IPS-20b (cell line): Measurements from ENCODE around the gene MAB21L2.
A peak's percentile ranks its signal among the peaks of the same experiment; 100 is the strongest.
"Not testable (repeated sequence)": the region's sequence is repeated elsewhere in the genome, so short reads cannot be mapped to it uniquely, and the experiment has no call there.

Source experiments
- H3K27ac ChIP-seq: one replicate; pipeline ENCODE4 v1.5.1; 2013; ENCODE audit warnings: low read length
- H3K27me3 ChIP-seq: 2 replicates; pipeline ENCODE4 v1.6.1; 2013; ENCODE audit warnings: mild to moderate bottlenecking, low read length, inconsistent platforms; ENCODE audit not compliant: insufficient read depth
- H3K36me3 ChIP-seq: 2 replicates; pipeline ENCODE4 v1.6.1; 2013; ENCODE audit warnings: low read depth, mild to moderate bottlenecking, inconsistent platforms, low read length, moderate library complexity; ENCODE audit not compliant: insufficient read depth
- H3K4me1 ChIP-seq: 2 replicates; pipeline ENCODE4 v1.6.1; 2013; ENCODE audit warnings: mild to moderate bottlenecking, control low read depth, inconsistent platforms, low read length, moderate library complexity; ENCODE audit not compliant: insufficient read depth
- H3K4me3 ChIP-seq: 2 replicates; pipeline ENCODE4 v1.5.1; 2013; ENCODE audit warnings: mild to moderate bottlenecking, low read length, inconsistent platforms
- H3K9ac ChIP-seq: 2 replicates; pipeline ENCODE4 v1.6.1; 2013; ENCODE audit warnings: low read depth, mild to moderate bottlenecking, inconsistent platforms, low read length, moderate library complexity
- H3K9me3 ChIP-seq: 2 replicates; pipeline ENCODE4 v1.6.1; 2013; ENCODE audit warnings: mild to moderate bottlenecking, low read depth, low read length, inconsistent platforms; ENCODE audit not compliant: insufficient read depth

MAB21L2 gene

GRCh38 chr4:150582146-150582872 lies at the start of gene MAB21L2:
Gene MAB21L2 (plus strand): TSS chr4:150582151. CDS start chr4:150583030, 879 bp downstream.
- H3K9me3 ChIP-seq, result no peaks in the 10 kb centered on the region
- H3K27ac ChIP-seq, result no peak within 1 kb of the TSS
- peaks cover 86% of the 10 kb centered on the region for H3K27me3 ChIP-seq
- H3K36me3 ChIP-seq, result no peaks in the 10 kb centered on the region
- peak within 1 kb of the TSS; percentile 72 for H3K4me3 ChIP-seq
- no peak within 1 kb of the TSS for H3K9ac ChIP-seq
- peaks cover 22% of the 10 kb centered on the region; the same call in 1 of the 2 replicates for H3K4me1 ChIP-seq

GRCh38 chr4:150533673-150534072 lies 48.3 kb upstream of the MAB21L2 start:
- Histone ChIP-seq H3K36me3 (no peaks in the 10 kb centered on the region), H3K4me3 (no peak overlapping the region), H3K9ac (no peak overlapping the region), H3K4me1 (no peaks in the 10 kb centered on the region), H3K27me3 (no peaks in the 10 kb centered on the region), H3K9me3 (no peaks in the 10 kb centered on the region), H3K27ac (no peak overlapping the region)

- no peaks in the 10 kb centered on the region for H3K27me3 ChIP-seq
- no peaks in the 10 kb centered on the region for H3K36me3 ChIP-seq
- H3K27ac ChIP-seq, result no peak overlapping the region
- no peak overlapping the region for H3K4me3 ChIP-seq
- H3K4me1 ChIP-seq, result peaks cover 2% of the 10 kb centered on the region; the same call in 1 of the 2 replicates
- no peak overlapping the region for H3K9ac ChIP-seq
- H3K9me3 ChIP-seq, result no peaks in the 10 kb centered on the region
These were observed 47.1 kb upstream of the MAB21L2 start for GRCh38 chr4:150534818-150535217.

GRCh38 chr4:150537911-150538310 lies 44.0 kb upstream of the MAB21L2 start:
- not testable (repeated sequence) for H3K27ac ChIP-seq, H3K9me3 ChIP-seq, H3K27me3 ChIP-seq, H3K9ac ChIP-seq, H3K36me3 ChIP-seq, H3K4me3 ChIP-seq
- H3K4me1 ChIP-seq, result peaks cover 11% of the 10 kb centered on the region; the same call in 1 of the 2 replicates

- no peak overlapping the region for H3K9ac ChIP-seq
- no peaks in the 10 kb centered on the region for H3K36me3 ChIP-seq
- peaks cover 11% of the 10 kb centered on the region; the same call in 1 of the 2 replicates for H3K4me1 ChIP-seq
- no peaks in the 10 kb centered on the region for H3K27me3 ChIP-seq
- H3K27ac ChIP-seq, result no peak overlapping the region
- H3K4me3 ChIP-seq, result no peak overlapping the region
- no peaks in the 10 kb centered on the region for H3K9me3 ChIP-seq
These were observed 41.4 kb upstream of the MAB21L2 start for GRCh38 chr4:150540536-150540935.

GRCh38 chr4:150540959-150541360 lies 41.0 kb upstream of the MAB21L2 start:
- Histone ChIP-seq H3K9ac (no peak overlapping the region), H3K27ac (no peak overlapping the region), H3K27me3 (no peaks in the 10 kb centered on the region), H3K4me3 (no peak overlapping the region), H3K9me3 (no peaks in the 10 kb centered on the region), H3K36me3 (no peaks in the 10 kb centered on the region), H3K4me1 (peaks cover 11% of the 10 kb centered on the region; the same call in 1 of the 2 replicates)

- Histone ChIP-seq H3K27me3 (no peaks in the 10 kb centered on the region), H3K4me1 (peaks cover 15% of the 10 kb centered on the region; the same call in 1 of the 2 replicates), H3K27ac (no peak overlapping the region), H3K9me3 (no peaks in the 10 kb centered on the region), H3K9ac (no peak overlapping the region), H3K4me3 (no peak overlapping the region), H3K36me3 (no peaks in the 10 kb centered on the region)
These were observed 40.3 kb upstream of the MAB21L2 start for GRCh38 chr4:150541681-150542080.

- Histone ChIP-seq H3K9ac (no peak overlapping the region), H3K4me3 (no peak overlapping the region), H3K27ac (no peak overlapping the region), H3K36me3 (no peaks in the 10 kb centered on the region), H3K9me3 (no peaks in the 10 kb centered on the region), H3K4me1 (peaks cover 15% of the 10 kb centered on the region; the same call in 1 of the 2 replicates), H3K27me3 (no peaks in the 10 kb centered on the region)
These were observed 38.9 kb upstream of the MAB21L2 start for GRCh38 chr4:150543042-150543441.

GRCh38 chr4:150546286-150546685 lies 35.7 kb upstream of the MAB21L2 start:
- no peaks in the 10 kb centered on the region for H3K36me3 ChIP-seq
- H3K9ac ChIP-seq, result no peak overlapping the region
- H3K27me3 ChIP-seq, result no peaks in the 10 kb centered on the region
- no peaks in the 10 kb centered on the region for H3K9me3 ChIP-seq
- H3K4me1 ChIP-seq, result peaks cover 3% of the 10 kb centered on the region; the same call in 1 of the 2 replicates
- H3K4me3 ChIP-seq, result no peak overlapping the region
- no peak overlapping the region for H3K27ac ChIP-seq

GRCh38 chr4:150547154-150547838 lies 34.7 kb upstream of the MAB21L2 start:
- Histone ChIP-seq H3K27me3 (no peaks in the 10 kb centered on the region), H3K9me3 (no peaks in the 10 kb centered on the region)

GRCh38 chr4:150557811-150558210 lies 24.1 kb upstream of the MAB21L2 start:
- not testable (repeated sequence) for H3K4me1 ChIP-seq, H3K36me3 ChIP-seq, H3K9ac ChIP-seq, H3K27ac ChIP-seq, H3K27me3 ChIP-seq, H3K4me3 ChIP-seq, H3K9me3 ChIP-seq

More at GRCh38 chr4:150547154-150547838, 34.7 kb upstream of the MAB21L2 start:
- Histone ChIP-seq H3K4me3 (no peak overlapping the region), H3K9ac (no peak overlapping the region), H3K27ac (no peak overlapping the region), H3K4me1 (peaks cover 3% of the 10 kb centered on the region; the same call in 1 of the 2 replicates), H3K36me3 (no peaks in the 10 kb centered on the region)
